A549 (cell line): Measurements from ENCODE around the gene KIF21A. TPM values are rescaled to one million over a fixed set of nuclear protein-coding genes. Genes with fewer than 3 reads are reported as not detected.

Experiments used
- ATAC-seq, 2 experiments: fragments of 200-7000 bp in 1 of 2; fragments of >200 bp in 1 of 2; cut with Nextera tagmentation in 1 of 2; cut with Tn5 transposase in 1 of 2; 3 replicates each; pipeline versions ENCODE4 v1.8.0 to v1.9.1; 2018 to 2020; ENCODE audit warnings: mild to moderate bottlenecking in 1 of 2, moderate library complexity in 1 of 2
- CTCF ChIA-PET: fragments of 300-600 bp; sonication (Branson Sonifier 250); formaldehyde crosslinking; extraction: SDS; loops from one replicate; lab custom pipeline; 2021; ENCODE audit warnings: antibody characterized with exemption, inconsistent platforms; lab: Yijun Ruan, JAX
- POLR2A ChIA-PET: fragments of 350-600 bp; formaldehyde crosslinking; extraction: SDS; loops from one replicate; lab custom pipeline; 2021; ENCODE audit warnings: antibody characterized with exemption, inconsistent platforms; lab: Yijun Ruan, JAX
- DNase-seq, 2 experiments: peaks; one replicate each; pipeline versions ENCODE4 v3.0.0 to v3.0.0-alpha.2; 2011 to 2016; ENCODE audit warnings: low read depth in 1 of 2, low spot score in 1 of 2
- FAIRE-seq: peaks from 2 replicates; lab custom pipeline; 2011; peaks lifted over from hg19 to GRCh38; lab: Jason Lieb, UNC
- H3K27ac ChIP-seq, 2 experiments: fragments of >200 bp; sonication (Bioruptor Twin); formaldehyde crosslinking; 3 replicates each; pipeline ENCODE4 v1.5.1; 2016 to 2017
- H3K4me1 ChIP-seq: fragments of >200 bp; sonication (Bioruptor Twin); formaldehyde crosslinking; 3 replicates; pipeline ENCODE4 v1.6.1; 2016
- H3K4me2 ChIP-seq: fragments of >200 bp; sonication (Bioruptor Twin); formaldehyde crosslinking; 3 replicates; pipeline ENCODE4 v1.6.1; 2016
- H3K4me3 ChIP-seq: fragments of >200 bp; sonication (Bioruptor Twin); formaldehyde crosslinking; 3 replicates; pipeline ENCODE4 v1.5.1; 2016
- H3K9me3 ChIP-seq: fragments of >200 bp; sonication (Bioruptor Twin); formaldehyde crosslinking; 3 replicates; pipeline ENCODE4 v1.6.1; 2016
- ATOH8 ChIP-seq: fragments of 250-450 bp; sonication (Bioruptor Pico); IDR thresholded peaks from 2 replicates; pipeline ENCODE4 v1.5.0; 2020; ENCODE audit warnings: low read depth, mild to moderate bottlenecking, moderate library complexity
- BHLHE40 ChIP-seq: IDR thresholded peaks from 2 replicates; pipeline ENCODE4 v1.6.1; 2012; ENCODE audit warnings: low read depth, low read length, inconsistent platforms
- CBX2 ChIP-seq: fragments of 200-600 bp; sonication (generic); IDR thresholded peaks from 2 replicates; pipeline ENCODE4 v1.6.1; 2016; ENCODE audit warnings: low read depth, mild to moderate bottlenecking, borderline replicate concordance
- CHD2 ChIP-seq: fragments of 150-350 bp; IDR thresholded peaks from 2 replicates; pipeline ENCODE4 v1.6.1; 2014; ENCODE audit warnings: low read length; ENCODE audit not compliant: partially characterized antibody
- CHD4 ChIP-seq: fragments of 200-600 bp; sonication (generic); IDR thresholded peaks from 2 replicates; pipeline ENCODE4 v1.6.1; 2016; ENCODE audit warnings: antibody characterized with exemption, mild to moderate bottlenecking, borderline replicate concordance
- EHMT2 ChIP-seq: fragments of 200-600 bp; sonication (generic); IDR thresholded peaks from 2 replicates; pipeline ENCODE4 v1.6.1; 2016; ENCODE audit warnings: antibody characterized with exemption, low read depth, mild to moderate bottlenecking, moderate library complexity
- ESRRA ChIP-seq: fragments of 150-350 bp; IDR thresholded peaks from 2 replicates; pipeline ENCODE4 v1.6.1; 2014; ENCODE audit warnings: mild to moderate bottlenecking, low read length, borderline replicate concordance
- FOSB ChIP-seq: fragments of 250-450 bp; sonication (Bioruptor Pico); IDR thresholded peaks from 2 replicates; pipeline ENCODE4 v1.5.0; 2020; ENCODE audit warnings: mild to moderate bottlenecking, moderate library complexity
- FOSL2 ChIP-seq, 2 experiments: fragments of 450-650 bp in 1 of 2; fragments of >200 bp in 1 of 2; sonication (Bioruptor Twin) in 1 of 2; formaldehyde crosslinking; IDR thresholded peaks; 2 replicates each; pipeline versions ENCODE4 v1.5.0 to v1.6.1; 2016 to 2020; ENCODE audit warnings: mild to moderate bottlenecking in 1 of 2, moderate library complexity in 1 of 2
- FOXS1 ChIP-seq: fragments of 250-450 bp; sonication (Bioruptor Pico); IDR thresholded peaks from 2 replicates; pipeline ENCODE4 v1.5.0; 2020; ENCODE audit warnings: mild to moderate bottlenecking, moderate library complexity
- HDAC2 ChIP-seq: fragments of 200-600 bp; sonication (generic); IDR thresholded peaks from 2 replicates; pipeline ENCODE4 v1.6.1; 2016
- HOXB5 ChIP-seq: fragments of 250-450 bp; sonication (Bioruptor Pico); IDR thresholded peaks from 2 replicates; pipeline ENCODE4 v1.5.0; 2020; ENCODE audit warnings: mild to moderate bottlenecking, moderate library complexity
- JUNB ChIP-seq: fragments of >200 bp; sonication (Bioruptor Twin); formaldehyde crosslinking; IDR thresholded peaks from 2 replicates; pipeline ENCODE4 v1.6.1; 2016
- KDM1A ChIP-seq: fragments of 200-600 bp; sonication (generic); IDR thresholded peaks from 2 replicates; pipeline ENCODE4 v1.6.1; 2016; ENCODE audit warnings: low read depth, mild to moderate bottlenecking
- KDM5A ChIP-seq: fragments of 200-600 bp; sonication (generic); IDR thresholded peaks from 2 replicates; pipeline ENCODE4 v1.6.1; 2016; ENCODE audit warnings: antibody characterized with exemption, mild to moderate bottlenecking
- MAFK ChIP-seq: fragments of 450-650 bp; IDR thresholded peaks from 2 replicates; pipeline ENCODE4 v1.6.1; 2014; ENCODE audit not compliant: partially characterized antibody
- MAX ChIP-seq: IDR thresholded peaks from 2 replicates; pipeline ENCODE4 v1.6.1; 2012
- MAZ ChIP-seq: fragments of 150-350 bp; IDR thresholded peaks from 2 replicates; pipeline ENCODE4 v1.6.1; 2014; ENCODE audit warnings: antibody characterized with exemption, low read depth, low read length, borderline replicate concordance
- PBX3 ChIP-seq: IDR thresholded peaks from 2 replicates; pipeline ENCODE4 v1.6.1; 2012
- PHF8 ChIP-seq: fragments of 200-600 bp; sonication (generic); IDR thresholded peaks from 2 replicates; pipeline ENCODE4 v1.6.1; 2016; ENCODE audit warnings: low read depth, mild to moderate bottlenecking, antibody characterized with exemption, moderate library complexity, borderline replicate concordance
- RAD21 ChIP-seq, 2 experiments: fragments of >200 bp in 1 of 2; sonication (Bioruptor Twin) in 1 of 2; formaldehyde crosslinking in 1 of 2; IDR thresholded peaks in 1 of 2; conservative IDR thresholded peaks in 1 of 2; 2 replicates in 1 of 2; 3 replicates in 1 of 2; pipeline ENCODE4 v1.6.1; 2012 to 2018; ENCODE audit warnings: inconsistent platforms in 1 of 2
- RARB ChIP-seq: fragments of 250-450 bp; sonication (Bioruptor Pico); IDR thresholded peaks from 2 replicates; pipeline ENCODE4 v1.8.0; 2021; ENCODE audit warnings: mild to moderate bottlenecking, moderate library complexity
- RNF2 ChIP-seq: fragments of 200-600 bp; sonication (generic); IDR thresholded peaks from 2 replicates; pipeline ENCODE4 v1.6.1; 2016; ENCODE audit warnings: low read depth, mild to moderate bottlenecking, antibody characterized with exemption, moderate library complexity, borderline replicate concordance
- SREBF2 ChIP-seq: fragments of 450-650 bp; IDR thresholded peaks from 2 replicates; pipeline ENCODE4 v1.6.1; 2014; ENCODE audit warnings: mild to moderate bottlenecking, moderate library complexity
- TP53 ChIP-seq: fragments of 250-450 bp; sonication (Bioruptor Pico); IDR thresholded peaks from 2 replicates; pipeline ENCODE4 v1.5.0; 2021; ENCODE audit warnings: mild to moderate bottlenecking, moderate library complexity
- ZC3H11A ChIP-seq: fragments of 450-650 bp; IDR thresholded peaks from 2 replicates; pipeline ENCODE4 v1.6.1; 2014; ENCODE audit warnings: antibody characterized with exemption, mild to moderate bottlenecking
- ZSCAN20 ChIP-seq: fragments of 250-450 bp; sonication (Bioruptor Pico); IDR thresholded peaks from 2 replicates; pipeline ENCODE4 v1.8.0; 2022; ENCODE audit warnings: mild to moderate bottlenecking, moderate library complexity
- WGBS: methylation state at CpG from one replicate; pipeline ENCODE4 v1.1.6; 2017; ENCODE audit errors: missing lambda C conversion rate; 5-methylcytosine and 5-hydroxymethylcytosine counted together
- polyA plus RNA-seq, 4 experiments: library from polyadenylated mRNA; depleted of rRNA in 3 of 4; stranded (reverse); fragments of >200 nt; fragmentation: RNase III in 1 of 4; extraction: RNeasy Plus Mini Kit Qiagen cat#74134 plus additional on column Dnase treatment in 1 of 4; gene quantifications; 2 replicates in 3 of 4; 3 replicates in 1 of 4; pipeline ENCODE4 v1.2.3, GENCODE V29; 2011 to 2017

Gene KIF21A
- polyA plus RNA-seq, 2 of the 4 experiments (the other 2 are of a cell fraction) = 26.0 to 79.0 TPM

DNA sequence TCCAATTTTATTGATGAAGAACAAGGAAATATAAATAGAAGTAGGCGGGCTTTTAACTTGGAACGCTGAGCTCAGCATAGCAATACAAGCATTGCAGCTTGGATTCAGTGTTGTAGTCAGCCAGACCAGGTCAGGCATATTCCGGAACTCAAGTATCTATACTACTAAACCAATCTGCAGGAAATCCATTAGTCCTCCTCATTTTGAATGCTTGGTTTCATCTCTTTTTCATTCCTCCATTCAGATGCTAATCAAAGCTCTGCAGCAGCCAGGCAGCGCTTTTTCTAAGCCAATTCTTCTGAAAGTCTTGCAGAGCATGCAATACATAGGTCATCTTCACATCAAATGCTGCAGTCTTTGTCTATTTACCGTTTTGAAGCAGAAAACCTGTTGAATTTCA, 49.0 kb downstream of the KIF21A start:
- FAIRE-seq (no peak), ATAC-seq (no peak), DNase-seq (no peak)
- Histone ChIP-seq H3K27ac (no peak overlapping the region), H3K9me3 (no peaks in the 10 kb centered on the region), H3K4me1 (no peaks in the 10 kb centered on the region), H3K4me3 (no peak overlapping the region), H3K4me2 (no peak overlapping the region)
- CTCF ChIA-PET = interaction anchor here (1.4 to 2.1 kb wide), 3 partner anchors 9 to 226 kb away, joined by 3 to 5 read pairs (median 4); partner anchors contain the start of gene ABCD2
- WGBS = 91% methylated on average over 5 of the region's 5 CpGs
- no peak for TF ChIP-seq CHD2
- TF ChIP-seq MAX = no peak
- POLR2A ChIA-PET = no interaction called here

GRCh38 chr12:39393179-39393578, 49.7 kb downstream of the KIF21A start:
- no peak for TF ChIP-seq ZC3H11A
- no peak for TF ChIP-seq RARB (CRISPR knock-in tag)
- TF ChIP-seq HOXB5 (CRISPR knock-in tag) = no peak
- TF ChIP-seq FOSL2 (IDR thresholded peaks at IDR 0.05) = no peak
- no peak for TF ChIP-seq FOSL2 (CRISPR knock-in tag; IDR thresholded peaks at IDR 0.05)
- TF ChIP-seq CHD4 = no peak
- TF ChIP-seq MAX = no peak
- TF ChIP-seq RAD21 (conservative IDR thresholded peaks at IDR 0.05 in 1 of 2, IDR thresholded peaks at IDR 0.05 in 1 of 2) = no peak
- TF ChIP-seq FOSB (CRISPR knock-in tag) = no peak
- no peak for TF ChIP-seq EHMT2
- TF ChIP-seq MAZ = no peak
- ATAC-seq = no peak
- no peak overlapping the region for H3K4me3 ChIP-seq
- WGBS = 96% methylated on average over 2 of the region's 2 CpGs
- H3K4me1 ChIP-seq = no peaks in the 10 kb centered on the region
- DNase-seq = no peak
- ChIA-PET CTCF (interaction anchor here (2.1 kb wide), 1 partner anchor 14 kb away, joined by 5 read pairs; no protein-coding TSS in a partner anchor), POLR2A (no interaction called here)
- no peak overlapping the region for H3K4me2 ChIP-seq
- no peaks in the 10 kb centered on the region for H3K9me3 ChIP-seq
- no peak for FAIRE-seq
- no peak overlapping the region for H3K27ac ChIP-seq

- CTCF ChIA-PET = interaction anchor here (1.0 kb wide), 1 partner anchor 28 kb away, joined by 3 read pairs; no protein-coding TSS in a partner anchor
- 85% methylated on average over 1 of the region's 1 CpG for WGBS
- no peaks in the 10 kb centered on the region for H3K9me3 ChIP-seq
- TF ChIP-seq MAFK = no peak
- TF ChIP-seq PBX3 = no peak
- TF ChIP-seq RNF2 = no peak
- no peak for TF ChIP-seq ATOH8 (CRISPR knock-in tag)
- TF ChIP-seq FOXS1 (CRISPR knock-in tag) = no peak
- no peak for TF ChIP-seq JUNB
- TF ChIP-seq SREBF2 = no peak
- TF ChIP-seq KDM1A = no peak
- TF ChIP-seq CBX2 = no peak
- no peak for TF ChIP-seq BHLHE40
- no peak for TF ChIP-seq CHD4
- TF ChIP-seq KDM5A = no peak
- no peak for TF ChIP-seq HDAC2
- no peak for TF ChIP-seq TP53
- TF ChIP-seq FOSB (CRISPR knock-in tag) = no peak
- no peak for TF ChIP-seq ZSCAN20 (CRISPR knock-in tag)
- no peak for TF ChIP-seq ESRRA
- no peak for TF ChIP-seq PHF8
- no peak for TF ChIP-seq RARB (CRISPR knock-in tag)
- TF ChIP-seq, all 56 proteins: peak for 0
- no peak for ATAC-seq
- Histone ChIP-seq H3K4me1 (no peaks in the 10 kb centered on the region), H3K4me3 (no peak overlapping the region), H3K27ac (no peak overlapping the region), H3K4me2 (no peak overlapping the region)
- POLR2A ChIA-PET = no interaction called here
- no peak for DNase-seq
- FAIRE-seq = no peak
Observed at GRCh38 chr12:39392154-39392925, 50.6 kb downstream of the KIF21A start.
